ENCODE results near the gene SLC24A3.

The SLC24A3 gene

DNA sequence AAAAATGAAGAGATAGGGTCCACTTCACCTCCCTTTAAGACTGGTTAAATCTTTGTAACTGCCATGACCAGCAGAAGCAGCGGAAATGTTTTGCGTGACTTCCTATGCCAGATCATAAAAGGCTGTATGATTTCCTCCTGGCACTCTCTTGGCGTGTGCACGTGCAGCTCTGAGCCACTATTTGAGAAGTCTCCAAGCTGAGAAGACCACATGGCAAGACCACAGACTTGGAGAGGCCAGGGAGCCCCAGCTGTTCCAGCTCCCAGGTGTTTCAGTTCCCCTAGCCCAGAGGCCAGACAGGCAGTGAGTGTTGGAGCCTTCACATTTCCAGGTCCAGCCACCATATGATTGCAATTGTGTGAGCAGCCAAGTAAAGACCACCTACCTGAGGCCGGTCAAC is 286.3 kb downstream of the SLC24A3 start:
- TF ChIP-seq, protein P1, sequence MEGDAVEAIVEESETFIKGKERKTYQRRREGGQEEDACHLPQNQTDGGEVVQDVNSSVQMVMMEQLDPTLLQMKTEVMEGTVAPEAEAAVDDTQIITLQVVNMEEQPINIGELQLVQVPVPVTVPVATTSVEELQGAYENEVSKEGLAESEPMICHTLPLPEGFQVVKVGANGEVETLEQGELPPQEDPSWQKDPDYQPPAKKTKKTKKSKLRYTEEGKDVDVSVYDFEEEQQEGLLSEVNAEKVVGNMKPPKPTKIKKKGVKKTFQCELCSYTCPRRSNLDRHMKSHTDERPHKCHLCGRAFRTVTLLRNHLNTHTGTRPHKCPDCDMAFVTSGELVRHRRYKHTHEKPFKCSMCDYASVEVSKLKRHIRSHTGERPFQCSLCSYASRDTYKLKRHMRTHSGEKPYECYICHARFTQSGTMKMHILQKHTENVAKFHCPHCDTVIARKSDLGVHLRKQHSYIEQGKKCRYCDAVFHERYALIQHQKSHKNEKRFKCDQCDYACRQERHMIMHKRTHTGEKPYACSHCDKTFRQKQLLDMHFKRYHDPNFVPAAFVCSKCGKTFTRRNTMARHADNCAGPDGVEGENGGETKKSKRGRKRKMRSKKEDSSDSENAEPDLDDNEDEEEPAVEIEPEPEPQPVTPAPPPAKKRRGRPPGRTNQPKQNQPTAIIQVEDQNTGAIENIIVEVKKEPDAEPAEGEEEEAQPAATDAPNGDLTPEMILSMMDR (IDR thresholded peaks at IDR 0.05; ENCODE audit: borderline replicate concordance, control extremely low read depth, extremely low read depth, insufficient read depth, missing control alignments) = no peak
- DNase-seq (ENCODE audit: low spot score) = no peak
- in situ Hi-C loops (cut with MboI; ENCODE audit: low sequenced_read_pairs, unreplicated experiment) = no loop called here

DNA sequence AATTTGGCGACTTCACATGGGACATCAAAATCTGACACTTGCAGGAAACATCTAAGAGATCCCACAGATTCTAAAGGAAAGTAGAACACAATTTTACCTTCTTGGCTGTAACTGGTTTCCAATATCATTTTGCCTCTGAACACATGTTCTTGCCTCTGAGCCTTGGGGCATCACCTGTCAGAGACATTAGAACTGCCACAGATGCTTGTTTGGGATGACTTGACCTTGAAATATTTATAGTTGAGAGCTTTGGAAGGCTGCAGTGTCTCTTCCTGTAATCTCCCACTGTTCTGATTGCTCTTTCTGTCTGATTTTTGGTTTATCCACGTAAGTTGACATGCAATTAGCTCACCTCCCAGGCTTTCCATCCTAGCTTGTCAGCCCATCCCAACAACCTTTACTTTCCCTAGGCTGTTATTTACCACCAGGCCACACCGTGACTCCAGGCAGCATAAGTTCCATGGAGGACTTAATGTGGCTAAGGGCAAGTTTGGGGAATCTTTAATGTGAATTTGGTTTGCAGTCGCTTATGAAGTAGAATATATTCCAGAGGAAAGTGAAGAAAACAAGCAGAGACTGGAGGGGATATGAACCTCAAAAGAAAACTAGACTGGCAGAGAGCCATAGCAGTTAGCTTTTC is 289.2 kb downstream of the SLC24A3 start:
- TF ChIP-seq, protein P1 (IDR thresholded peaks at IDR 0.05; ENCODE audit: borderline replicate concordance, control extremely low read depth, extremely low read depth, insufficient read depth, missing control alignments) = no peak
- DNase-seq (ENCODE audit: low spot score) = no peak
- in situ Hi-C loops (cut with MboI; ENCODE audit: low sequenced_read_pairs, unreplicated experiment) = no loop called here

DNA sequence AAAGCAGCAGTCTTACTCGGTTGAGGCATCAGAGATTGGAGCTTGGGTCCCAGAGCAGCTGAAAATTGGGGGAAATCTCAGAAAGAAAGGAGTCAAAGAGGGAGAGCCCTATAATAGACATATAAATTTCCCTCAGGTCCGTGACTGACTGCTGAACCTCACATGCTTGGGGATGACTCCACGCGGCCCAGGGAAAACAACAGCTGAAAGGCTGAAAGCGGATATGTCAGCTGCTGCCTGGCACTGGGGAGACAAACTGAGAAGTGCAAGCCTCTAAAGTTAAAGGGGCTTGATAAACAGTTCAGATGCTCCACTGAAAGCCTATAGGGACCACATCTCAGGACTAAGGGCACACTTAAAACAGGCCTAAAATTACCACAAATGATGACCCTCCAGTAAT is 289.7 kb downstream of the SLC24A3 start:
- no peak for DNase-seq (ENCODE audit: low spot score)
- TF ChIP-seq, protein P1 (IDR thresholded peaks at IDR 0.05; ENCODE audit: borderline replicate concordance, control extremely low read depth, extremely low read depth, insufficient read depth, missing control alignments) = no peak
- in situ Hi-C loops (cut with MboI; ENCODE audit: low sequenced_read_pairs, unreplicated experiment) = no loop called here

DNA sequence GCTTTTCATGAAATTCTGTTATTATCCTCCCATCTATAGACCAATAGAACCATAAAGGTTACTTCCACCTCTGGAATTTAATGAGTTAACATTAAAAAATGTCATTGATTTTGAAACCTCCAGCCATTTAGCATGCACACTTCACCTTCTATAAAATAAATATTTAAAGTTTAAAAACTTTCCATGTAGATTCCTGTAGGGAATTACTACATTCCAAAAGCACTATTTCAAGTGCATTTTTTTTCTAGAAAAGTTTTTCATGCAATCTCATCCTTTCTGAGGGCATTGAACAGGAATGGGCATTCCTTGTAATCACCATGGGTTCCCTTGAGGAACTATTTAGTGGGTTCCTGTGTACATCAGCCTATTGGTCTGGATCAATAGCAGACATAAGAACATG is 291.8 kb downstream of the SLC24A3 start:
- in situ Hi-C loops (cut with MboI; ENCODE audit: low sequenced_read_pairs, unreplicated experiment) = no loop called here
- no peak for DNase-seq (ENCODE audit: low spot score)
- TF ChIP-seq, protein P1 (IDR thresholded peaks at IDR 0.05; ENCODE audit: borderline replicate concordance, control extremely low read depth, extremely low read depth, insufficient read depth, missing control alignments) = no peak

DNA sequence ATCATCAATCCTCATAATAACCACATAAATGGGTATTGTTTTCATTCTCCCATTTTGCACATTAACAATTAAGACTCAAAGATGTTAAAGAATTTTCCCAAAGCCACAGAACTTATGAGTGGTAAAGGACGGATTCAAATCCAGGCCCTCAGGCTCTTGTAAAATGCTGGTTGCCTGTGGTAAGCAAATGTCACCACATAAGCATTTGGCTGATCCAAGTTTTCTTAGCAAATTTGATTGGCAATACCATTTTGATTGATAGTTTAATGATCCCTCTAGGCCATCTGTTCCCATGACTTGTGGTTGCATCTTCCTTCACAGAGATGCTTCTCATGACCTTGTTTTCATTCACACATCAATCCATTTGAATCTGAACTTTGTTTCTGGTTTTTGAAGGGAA is 293.6 kb downstream of the SLC24A3 start:
- DNase-seq (ENCODE audit: low spot score) = no peak
- TF ChIP-seq, protein P1 (IDR thresholded peaks at IDR 0.05; ENCODE audit: borderline replicate concordance, control extremely low read depth, extremely low read depth, insufficient read depth, missing control alignments) = no peak
- in situ Hi-C loops (cut with MboI; ENCODE audit: low sequenced_read_pairs, unreplicated experiment) = no loop called here

DNA sequence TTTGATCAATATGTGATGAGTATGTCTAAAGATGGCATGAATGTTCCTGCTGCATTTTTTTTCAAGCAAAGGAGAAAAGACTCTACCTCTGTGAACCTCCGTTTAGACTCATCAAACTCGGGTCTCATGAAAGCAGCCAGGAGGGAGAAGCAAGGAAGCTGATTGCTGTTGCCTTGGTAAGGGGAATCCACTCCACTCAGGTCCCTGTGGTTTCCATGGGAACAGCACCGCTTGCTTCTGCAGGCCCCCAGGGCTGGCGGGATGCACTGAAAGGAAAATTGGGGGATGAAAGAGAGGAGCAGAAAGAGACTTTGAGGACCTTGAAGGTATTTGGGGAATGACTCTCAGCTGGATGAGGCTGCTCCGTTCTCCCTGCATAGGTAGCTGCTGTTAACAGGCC is 296.0 kb downstream of the SLC24A3 start:
- TF ChIP-seq, protein P1 (IDR thresholded peaks at IDR 0.05; ENCODE audit: borderline replicate concordance, control extremely low read depth, extremely low read depth, insufficient read depth, missing control alignments) = no peak
- in situ Hi-C loops (cut with MboI; ENCODE audit: low sequenced_read_pairs, unreplicated experiment) = no loop called here
- DNase-seq (ENCODE audit: low spot score) = no peak
